OCI-LY7 (cell line): Measurements from ENCODE around the gene STK26. TPM values are rescaled to one million over a fixed set of nuclear protein-coding genes. Genes with fewer than 3 reads are reported as not detected.

Experiments used
- BruUV-seq: library from RNA; stranded (reverse); fragments of 400-500 nt; replicated peaks from 2 replicates; lab custom pipeline; 2021; lab: Mats Ljungman, UMichigan
- CTCF ChIA-PET: fragments of 300-600 bp; sonication (Branson Sonifier 250); formaldehyde crosslinking; loops from one replicate; lab custom pipeline; 2022; ENCODE audit warnings: antibody characterized with exemption; ENCODE audit not compliant: unreplicated experiment; lab: Charles Lee
- POLR2A ChIA-PET: fragments of 300-600 bp; sonication (Branson Sonifier 250); formaldehyde crosslinking; loops from one replicate; lab custom pipeline; 2022; ENCODE audit warnings: antibody characterized with exemption; lab: Charles Lee
- DNase-seq: peaks from one replicate; pipeline ENCODE4 v3.0.0-alpha.2; 2015; ENCODE audit warnings: low spot score
- H2AFZ ChIP-seq: fragments of 200-600 bp; sonication (generic), shearing (Covaris generic); 2 replicates; pipeline ENCODE4 v1.6.1; 2014; ENCODE audit warnings: mild to moderate bottlenecking, antibody characterized with exemption, low read length, moderate library complexity
- H3K27ac ChIP-seq: fragments of 200-600 bp; sonication (generic); 2 replicates; pipeline ENCODE4 v1.5.1; 2014; ENCODE audit warnings: mixed run types, low read depth, mild to moderate bottlenecking, moderate library complexity, low read length, inconsistent platforms; ENCODE audit not compliant: poor library complexity, severe bottlenecking
- H3K36me3 ChIP-seq: fragments of 200-600 bp; sonication (generic); 2 replicates; pipeline ENCODE4 v1.6.1; 2014; ENCODE audit warnings: mild to moderate bottlenecking, antibody characterized with exemption, low read length, moderate library complexity, mixed read lengths; ENCODE audit not compliant: insufficient read depth
- H3K4me1 ChIP-seq: fragments of 200-600 bp; sonication (generic); 2 replicates; pipeline ENCODE4 v1.5.1; 2014; ENCODE audit warnings: mild to moderate bottlenecking, low read length; ENCODE audit not compliant: insufficient read depth, poor library complexity, severe bottlenecking
- H3K4me2 ChIP-seq: fragments of 200-600 bp; sonication (generic); 2 replicates; pipeline ENCODE4 v1.6.1; 2014; ENCODE audit warnings: mild to moderate bottlenecking, low read length
- H3K4me3 ChIP-seq: fragments of 200-600 bp; sonication (generic); 2 replicates; pipeline ENCODE4 v1.5.1; 2014; ENCODE audit warnings: mild to moderate bottlenecking, low read depth, low read length; ENCODE audit not compliant: poor library complexity, severe bottlenecking
- H3K79me2 ChIP-seq: fragments of 200-600 bp; sonication (generic); 2 replicates; pipeline ENCODE4 v1.6.1; 2016; ENCODE audit warnings: low read depth, mild to moderate bottlenecking, low read length, moderate library complexity, mixed read lengths; ENCODE audit not compliant: insufficient read depth
- H3K9me2 ChIP-seq: fragments of 200-600 bp; sonication (generic); 2 replicates; pipeline ENCODE4 v1.6.1; 2016; ENCODE audit warnings: mild to moderate bottlenecking, low read length, mixed read lengths; ENCODE audit not compliant: insufficient read depth
- H3K9me3 ChIP-seq: fragments of 200-600 bp; sonication (generic); 2 replicates; pipeline ENCODE4 v1.6.1; 2014; ENCODE audit warnings: mild to moderate bottlenecking, mixed run types, low read length, mixed read lengths
- H4K20me1 ChIP-seq: fragments of 200-600 bp; sonication (generic); 2 replicates; pipeline ENCODE4 v1.6.1; 2014; ENCODE audit warnings: mild to moderate bottlenecking, antibody characterized with exemption, low read length, moderate library complexity, mixed read lengths; ENCODE audit not compliant: insufficient read depth
- EZH2phosphoT487 ChIP-seq: fragments of 200-600 bp; sonication (generic); IDR thresholded peaks from 2 replicates; pipeline ENCODE4 v1.6.1; 2018; ENCODE audit warnings: low read depth, borderline replicate concordance, mild to moderate bottlenecking, mixed run types, antibody characterized with exemption, low read length, moderate library complexity, mixed read lengths
- intact Hi-C: fragments of 100-400 bp; cut with micrococcal nuclease; formaldehyde crosslinking; loops from one replicate; pipeline ENCODE4 v1.10.0; 2022; ENCODE audit not compliant: unreplicated experiment
- total RNA-seq, 2 experiments: library from RNA; depleted of rRNA in 1 of 2; stranded (reverse); fragments of >200 nt in 1 of 2; shearing (Covaris generic) in 1 of 2; gene quantifications; 2 replicates each; pipeline ENCODE4 v1.2.3, GENCODE V29; 2014 to 2022
- TF ChIP-seq, protein P1 (sequence below): fragments of 200-600 bp; sonication (generic); conservative IDR thresholded peaks from 2 replicates; pipeline ENCODE4 v1.5.1; 2014; ENCODE audit warnings: mild to moderate bottlenecking, antibody characterized with exemption, low read length, moderate library complexity, mixed read lengths

Gene STK26
- total RNA-seq, 2 experiments from 2014 or later = 28.6 to 28.8 TPM

GRCh38 chrX:132077414-132077813 is 54.3 kb downstream of the STK26 start:
- intact Hi-C loops = no loop called here
- Histone ChIP-seq H3K9me3 (no peaks in the 10 kb centered on the region), H3K4me1 (no peaks in the 10 kb centered on the region), H3K4me2 (no peak overlapping the region), H3K27ac (no peak overlapping the region), H4K20me1 (no peaks in the 10 kb centered on the region), H2AFZ (no peak overlapping the region), H3K79me2 (no peaks in the 10 kb centered on the region), H3K4me3 (no peak overlapping the region), H3K36me3 (peaks cover 13% of the 10 kb centered on the region; the same call in 1 of the 2 replicates), H3K9me2 (no peaks in the 10 kb centered on the region)
- TF ChIP-seq EZH2phosphoT487 = no peak
- TF ChIP-seq, protein P1, sequence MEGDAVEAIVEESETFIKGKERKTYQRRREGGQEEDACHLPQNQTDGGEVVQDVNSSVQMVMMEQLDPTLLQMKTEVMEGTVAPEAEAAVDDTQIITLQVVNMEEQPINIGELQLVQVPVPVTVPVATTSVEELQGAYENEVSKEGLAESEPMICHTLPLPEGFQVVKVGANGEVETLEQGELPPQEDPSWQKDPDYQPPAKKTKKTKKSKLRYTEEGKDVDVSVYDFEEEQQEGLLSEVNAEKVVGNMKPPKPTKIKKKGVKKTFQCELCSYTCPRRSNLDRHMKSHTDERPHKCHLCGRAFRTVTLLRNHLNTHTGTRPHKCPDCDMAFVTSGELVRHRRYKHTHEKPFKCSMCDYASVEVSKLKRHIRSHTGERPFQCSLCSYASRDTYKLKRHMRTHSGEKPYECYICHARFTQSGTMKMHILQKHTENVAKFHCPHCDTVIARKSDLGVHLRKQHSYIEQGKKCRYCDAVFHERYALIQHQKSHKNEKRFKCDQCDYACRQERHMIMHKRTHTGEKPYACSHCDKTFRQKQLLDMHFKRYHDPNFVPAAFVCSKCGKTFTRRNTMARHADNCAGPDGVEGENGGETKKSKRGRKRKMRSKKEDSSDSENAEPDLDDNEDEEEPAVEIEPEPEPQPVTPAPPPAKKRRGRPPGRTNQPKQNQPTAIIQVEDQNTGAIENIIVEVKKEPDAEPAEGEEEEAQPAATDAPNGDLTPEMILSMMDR = no peak
- DNase-seq = no peak
- POLR2A ChIA-PET = no interaction called here
- CTCF ChIA-PET = no interaction called here
- no TSS peak for BruUV-seq

DNA sequence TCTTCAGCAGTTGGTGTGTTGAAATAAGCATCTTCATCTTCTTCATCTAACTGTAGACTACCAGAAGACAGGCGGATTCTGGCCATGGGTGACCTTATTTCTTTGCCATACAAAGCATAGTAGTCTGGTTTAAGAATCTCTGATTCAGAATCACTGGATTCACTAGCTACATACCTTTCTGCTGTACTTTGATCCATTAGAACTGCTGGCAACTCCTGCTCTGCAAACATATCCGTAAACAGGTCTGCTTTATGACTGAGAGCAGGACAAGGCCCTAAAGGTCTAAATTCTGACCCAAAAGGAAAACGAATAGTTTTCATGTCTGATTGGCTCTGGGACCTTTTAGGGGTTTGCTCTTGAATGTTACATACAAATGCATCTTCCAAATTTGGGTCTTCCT is 54.8 kb downstream of the STK26 start:
- no TSS peak for BruUV-seq
- TF ChIP-seq, protein P1 = no peak
- no peak for TF ChIP-seq EZH2phosphoT487
- Histone ChIP-seq H3K4me3 (no peak overlapping the region), H3K79me2 (no peaks in the 10 kb centered on the region), H3K9me3 (no peaks in the 10 kb centered on the region), H3K4me1 (no peaks in the 10 kb centered on the region), H3K4me2 (no peak overlapping the region), H2AFZ (no peak overlapping the region), H3K27ac (no peak overlapping the region), H3K36me3 (peaks cover 11% of the 10 kb centered on the region; the same call in 1 of the 2 replicates), H3K9me2 (no peaks in the 10 kb centered on the region), H4K20me1 (no peaks in the 10 kb centered on the region)
- ChIA-PET POLR2A (interaction anchor here (1.0 kb wide), 1 partner anchor 19 kb away, joined by 5 read pairs; no protein-coding TSS in a partner anchor), CTCF (interaction anchor here (1.5 kb wide), 1 partner anchor 11 kb away, joined by 4 read pairs; no protein-coding TSS in a partner anchor)
- no peak for DNase-seq
- intact Hi-C loops = no loop called here

GRCh38 chrX:132085786-132086185 is 62.7 kb downstream of the STK26 start:
- H3K4me2 ChIP-seq = no peak overlapping the region
- intact Hi-C loops = no loop called here
- no peaks in the 10 kb centered on the region for H3K9me2 ChIP-seq
- no TSS peak for BruUV-seq
- no peak for TF ChIP-seq EZH2phosphoT487
- TF ChIP-seq, protein P1 = no peak
- H2AFZ ChIP-seq = no peak overlapping the region
- CTCF ChIA-PET = no interaction called here
- no peak for DNase-seq
- POLR2A ChIA-PET = no interaction called here
- no peaks in the 10 kb centered on the region for H3K9me3 ChIP-seq
- no peak overlapping the region for H3K4me3 ChIP-seq
- no peaks in the 10 kb centered on the region for H3K36me3 ChIP-seq
- H3K4me1 ChIP-seq = no peaks in the 10 kb centered on the region
- H3K79me2 ChIP-seq = no peaks in the 10 kb centered on the region
- no peaks in the 10 kb centered on the region for H4K20me1 ChIP-seq
- H3K27ac ChIP-seq = no peak overlapping the region
